ENCODE data around the gene NFIA.

The NFIA gene

DNA sequence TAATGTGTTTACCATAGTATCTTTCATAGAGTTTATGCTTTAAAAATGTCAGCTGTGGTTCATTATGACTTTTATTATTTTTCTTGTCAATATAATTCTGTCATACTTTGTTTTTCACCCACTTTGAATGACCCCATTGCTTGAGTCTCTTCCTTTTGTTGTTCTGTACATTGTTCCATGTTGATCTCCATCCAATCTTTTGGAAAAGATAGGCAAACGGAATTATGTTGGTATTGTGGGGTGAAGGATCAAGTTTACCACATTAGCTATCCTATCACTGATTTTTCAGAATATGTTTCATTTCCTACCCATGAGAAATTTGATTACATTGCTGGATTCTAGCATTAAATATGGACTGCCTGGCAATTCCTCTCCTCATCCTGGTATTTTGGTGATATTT lies 196.6 kb downstream of the NFIA start:
- no peak for DNase-seq
- no peaks in the 10 kb centered on the region for H3K9me3 ChIP-seq
- H3K27me3 ChIP-seq: no peaks in the 10 kb centered on the region
- 0 out of 2 replicates have a peak, but pooled peaks cover 3% of the 10 kb centered on the region for H3K4me1 ChIP-seq
- H3K4me3 ChIP-seq (ENCODE audit: low read depth, low read length): no peak overlapping the region
- TF ChIP-seq CTCF (IDR thresholded peaks at IDR 0.05; ENCODE audit: low read depth, low read length): no peak
- H3K36me3 ChIP-seq: no peaks in the 10 kb centered on the region

DNA sequence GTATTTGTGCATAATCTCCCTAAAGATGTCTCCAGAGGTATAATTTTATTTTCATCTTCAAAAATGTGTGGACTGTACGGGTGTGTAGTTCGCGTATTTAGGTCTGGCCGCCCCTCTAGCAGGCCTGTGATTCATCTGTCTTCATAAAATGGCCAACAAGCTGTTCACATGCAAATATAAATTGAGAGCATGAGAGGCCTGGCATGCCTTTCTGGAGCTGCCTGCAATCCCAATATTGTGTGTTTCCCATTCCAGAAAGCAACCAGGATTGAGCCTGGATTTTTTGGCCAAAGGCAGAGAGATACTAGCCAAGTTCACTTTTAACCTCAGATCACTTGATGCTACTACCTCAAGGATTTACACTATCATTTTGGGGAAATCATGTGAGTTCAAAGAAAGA lies 197.2 kb downstream of the NFIA start:
- H3K27me3 ChIP-seq: no peaks in the 10 kb centered on the region
- H3K36me3 ChIP-seq: no peaks in the 10 kb centered on the region
- H3K9me3 ChIP-seq: no peaks in the 10 kb centered on the region
- DNase-seq: peak; percentile 13
- no peak for TF ChIP-seq CTCF (IDR thresholded peaks at IDR 0.05; ENCODE audit: low read depth, low read length)
- H3K4me1 ChIP-seq: 0 out of 2 replicates have a peak, but pooled peaks cover 3% of the 10 kb centered on the region
- H3K4me3 ChIP-seq (ENCODE audit: low read depth, low read length): no peak overlapping the region

GRCh38 chr1:61280452-61280851 lies 198.1 kb downstream of the NFIA start:
- Histone ChIP-seq H3K36me3 (no peaks in the 10 kb centered on the region), H3K4me1 (0 out of 2 replicates have a peak, but pooled peaks cover 3% of the 10 kb centered on the region), H3K4me3 (ENCODE audit: low read depth, low read length) (no peak overlapping the region), H3K9me3 (no peaks in the 10 kb centered on the region), H3K27me3 (no peaks in the 10 kb centered on the region)
- DNase-seq: no peak
- TF ChIP-seq CTCF (IDR thresholded peaks at IDR 0.05; ENCODE audit: low read depth, low read length): no peak

DNA sequence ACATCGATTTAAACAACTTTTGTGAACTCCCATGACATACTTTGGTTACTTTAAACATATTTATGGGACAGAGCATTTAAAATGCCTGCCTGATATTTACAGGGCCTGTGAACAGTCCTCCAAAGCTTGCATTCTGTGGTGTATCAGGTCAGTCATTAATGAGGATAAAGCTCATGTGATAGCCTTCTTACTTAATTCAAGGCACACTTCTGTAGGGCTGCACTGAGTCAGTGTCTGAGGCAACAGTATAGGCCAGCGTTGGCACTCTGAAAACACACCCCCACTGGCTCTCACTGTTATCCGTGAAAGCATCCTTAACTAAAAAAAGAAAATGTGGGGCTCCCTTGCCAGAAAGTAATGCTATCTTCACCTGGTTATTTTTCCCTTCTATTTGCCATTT lies 200.0 kb downstream of the NFIA start:
- no peaks in the 10 kb centered on the region for H3K36me3 ChIP-seq
- TF ChIP-seq CTCF (IDR thresholded peaks at IDR 0.05; ENCODE audit: low read depth, low read length): no peak
- 0 out of 2 replicates have a peak, but pooled peaks cover 3% of the 10 kb centered on the region for H3K4me1 ChIP-seq

DNA sequence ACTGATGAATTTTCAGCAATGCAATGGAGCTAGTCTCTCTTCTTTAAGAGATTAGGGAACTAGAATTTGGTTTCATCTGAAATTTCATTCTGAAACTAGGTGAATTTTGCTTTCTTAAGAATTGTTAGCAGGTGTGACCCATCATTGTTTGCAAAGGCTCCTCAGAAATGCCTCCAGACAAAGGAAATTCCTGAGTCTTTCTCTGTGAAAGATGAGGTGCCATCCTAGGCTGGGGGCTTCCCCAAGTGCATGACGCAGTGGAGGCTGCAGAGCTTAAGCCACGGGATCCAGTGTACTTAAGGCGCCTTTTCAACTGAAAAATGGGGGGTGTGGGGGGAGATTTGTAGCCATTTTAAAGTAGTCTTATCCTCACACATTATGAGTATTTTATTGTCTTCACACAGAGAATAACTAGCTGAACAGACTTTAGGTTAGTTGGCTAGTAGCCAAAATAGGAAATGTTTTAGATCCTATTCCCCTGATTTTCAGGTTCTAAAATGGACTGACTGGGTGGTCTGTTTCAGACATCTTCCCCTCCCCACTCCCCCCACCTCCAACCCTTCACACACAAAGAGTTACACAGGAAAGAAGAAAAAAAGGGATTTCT lies 202.0 kb downstream of the NFIA start:
- no peak for DNase-seq
- no peaks in the 10 kb centered on the region for H3K27me3 ChIP-seq
- no peak overlapping the region for H3K4me3 ChIP-seq (ENCODE audit: low read depth, low read length)
- TF ChIP-seq CTCF (IDR thresholded peaks at IDR 0.05; ENCODE audit: low read depth, low read length): no peak
- 0 out of 2 replicates have a peak, but pooled peaks cover 3% of the 10 kb centered on the region for H3K4me1 ChIP-seq
- no peaks in the 10 kb centered on the region for H3K9me3 ChIP-seq
- H3K36me3 ChIP-seq: no peaks in the 10 kb centered on the region

More for the DNA sequence above, 200.0 kb downstream of the NFIA start:
- Histone ChIP-seq H3K9me3 (no peaks in the 10 kb centered on the region), H3K4me3 (ENCODE audit: low read depth, low read length) (no peak overlapping the region), H3K27me3 (no peaks in the 10 kb centered on the region)
- no peak for DNase-seq

- Histone ChIP-seq H3K36me3 (no peaks in the 10 kb centered on the region), H3K4me3 (ENCODE audit: low read depth, low read length) (no peak overlapping the region), H3K27me3 (no peaks in the 10 kb centered on the region), H3K9me3 (no peaks in the 10 kb centered on the region), H3K4me1 (0 out of 2 replicates have a peak, but pooled peaks cover 3% of the 10 kb centered on the region)
- no peak for DNase-seq
- no peak for TF ChIP-seq CTCF (IDR thresholded peaks at IDR 0.05; ENCODE audit: low read depth, low read length)
Measured at GRCh38 chr1:61284936-61285335, 202.6 kb downstream of the NFIA start.
